ENCODE measurements around the gene P3H3. TPM values are rescaled to one million over a fixed set of nuclear protein-coding genes. Genes with fewer than 3 reads are reported as not detected.

The P3H3 gene
- total RNA-seq, 1 donor from 2014 or later = 4.0 TPM

GRCh38 chr12:6787309-6787708 is 40.9 kb upstream of the P3H3 start:
- DNase-seq (ENCODE audit: low spot score) = no peak
- Mint-ChIP-seq H3K36me3 (ENCODE audit: low read depth) (peaks cover 9% of the 10 kb centered on the region), H3K27me3 (ENCODE audit: insufficient read depth) (no peaks in the 10 kb centered on the region), H3K27ac (no peak overlapping the region), H3K4me3 (no peak overlapping the region), H3K9me3 (no peaks in the 10 kb centered on the region), H3K4me1 (ENCODE audit: low read depth) (peaks cover 75% of the 10 kb centered on the region)
- intact Hi-C loops (cut with micrococcal nuclease) = loop anchor here (5.0 kb wide), 2 partner anchors 100 to 165 kb away; partner anchors contain the start of genes PTPN6 and ZNF384

DNA sequence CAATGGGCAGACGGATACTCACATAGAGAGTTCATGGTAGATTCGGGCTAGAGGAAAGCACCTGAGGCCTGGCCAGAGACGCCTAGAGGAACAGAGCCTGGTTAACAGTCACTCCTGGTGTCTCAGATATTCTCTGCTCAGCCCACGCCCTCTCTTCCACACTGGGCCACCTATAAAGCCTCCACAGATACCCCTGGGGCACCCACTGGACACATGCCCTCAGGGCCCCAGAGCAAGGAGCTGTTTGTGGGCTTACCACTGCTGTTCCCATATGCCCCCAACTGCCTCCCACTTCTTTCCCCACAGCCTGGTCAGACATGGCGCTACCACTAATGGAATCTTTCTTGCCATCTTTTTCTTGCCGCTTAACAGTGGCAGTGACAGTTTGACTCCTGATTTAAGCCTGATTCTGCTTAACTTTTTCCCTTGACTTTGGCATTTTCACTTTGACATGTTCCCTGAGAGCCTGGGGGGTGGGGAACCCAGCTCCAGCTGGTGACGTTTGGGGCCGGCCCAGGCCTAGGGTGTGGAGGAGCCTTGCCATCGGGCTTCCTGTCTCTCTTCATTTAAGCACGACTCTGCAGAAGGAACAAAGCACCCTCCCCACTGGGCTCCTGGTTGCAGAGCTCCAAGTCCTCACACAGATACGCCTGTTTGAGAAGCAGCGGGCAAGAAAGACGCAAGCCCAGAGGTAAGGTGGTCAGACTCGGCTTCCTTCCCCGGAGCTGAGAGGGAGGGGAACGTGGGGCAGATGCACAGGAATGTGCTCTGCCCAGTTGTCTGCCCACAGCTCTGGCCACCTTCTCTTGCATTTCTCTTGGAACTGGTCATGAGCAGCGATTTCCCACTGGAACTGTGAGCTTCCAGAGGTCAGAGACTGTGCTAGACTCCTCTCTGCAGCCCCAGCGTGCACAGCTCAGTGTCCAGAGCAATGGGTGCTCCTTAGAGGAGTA is 39.0 kb upstream of the P3H3 start, which contains the start of gene CD4:
Gene CD4, plus strand, starts transcription at position 557 of the 953 bp plus-strand sequence. CDS start 10,611 bp downstream, outside the sequence.
- peak; percentile 79 for DNase-seq (ENCODE audit: low spot score)
- Mint-ChIP-seq H3K27me3 (ENCODE audit: insufficient read depth) (no peaks in the 10 kb centered on the region), H3K27ac (peak within 1 kb of the TSS; percentile 87), H3K4me3 (peak within 1 kb of the TSS; percentile 94), H3K4me1 (ENCODE audit: low read depth) (peaks cover 71% of the 10 kb centered on the region), H3K9me3 (no peaks in the 10 kb centered on the region), H3K36me3 (ENCODE audit: low read depth) (peaks cover 20% of the 10 kb centered on the region)
- intact Hi-C loops (cut with micrococcal nuclease) = loop anchor here (1.0 to 5.0 kb wide), 7 partner anchors 9 to 163 kb away; partner anchors contain the start of genes CDCA3, LAG3, MLF2 and PTPN6

GRCh38 chr12:6790496-6791150 is 37.6 kb upstream of the P3H3 start:
- Mint-ChIP-seq H3K4me3 (peak overlapping the region; percentile 94), H3K36me3 (ENCODE audit: low read depth) (peaks cover 30% of the 10 kb centered on the region), H3K27ac (peak overlapping the region; percentile 87), H3K27me3 (ENCODE audit: insufficient read depth) (no peaks in the 10 kb centered on the region), H3K4me1 (ENCODE audit: low read depth) (peaks cover 67% of the 10 kb centered on the region), H3K9me3 (no peaks in the 10 kb centered on the region)
- no peak for DNase-seq (ENCODE audit: low spot score)
- intact Hi-C loops (cut with micrococcal nuclease) = loop anchor here (2.0 to 10.0 kb wide), 3 partner anchors 77 to 296 kb away; partner anchors contain the start of genes MRPL51, NCAPD2 and TPI1

DNA sequence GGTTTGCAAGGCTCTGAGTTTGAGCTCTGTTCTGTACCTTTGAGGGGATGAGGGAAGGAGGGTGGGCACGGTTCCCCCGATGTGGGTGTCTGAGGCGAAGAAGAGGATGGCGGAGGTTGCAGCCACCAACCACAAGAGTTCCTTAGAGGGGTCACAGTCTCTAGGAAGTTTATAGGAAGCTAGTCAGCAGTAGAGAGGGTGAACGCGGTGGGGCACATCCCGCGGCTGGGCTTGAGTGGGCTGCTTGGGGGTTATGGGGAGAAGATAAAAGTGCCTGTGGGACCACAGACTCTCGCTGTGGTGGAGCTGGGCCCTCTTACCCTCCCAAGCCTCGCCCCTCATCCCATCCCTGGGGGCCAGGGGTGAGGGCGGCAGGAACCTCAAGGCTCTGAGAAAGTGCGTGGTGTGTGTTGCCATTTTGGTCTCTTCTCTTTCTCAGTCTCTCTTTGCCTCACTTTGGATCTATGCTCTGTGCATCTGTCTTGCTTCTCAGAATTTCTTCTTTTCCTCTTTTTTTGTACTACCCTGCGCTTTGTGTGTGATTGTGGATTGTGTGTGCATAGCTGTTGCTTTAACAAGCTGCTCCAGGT is 36.2 kb upstream of the P3H3 start:
- Mint-ChIP-seq H3K4me1 (ENCODE audit: low read depth) (peaks cover 67% of the 10 kb centered on the region), H3K36me3 (ENCODE audit: low read depth) (peaks cover 40% of the 10 kb centered on the region)

DNA sequence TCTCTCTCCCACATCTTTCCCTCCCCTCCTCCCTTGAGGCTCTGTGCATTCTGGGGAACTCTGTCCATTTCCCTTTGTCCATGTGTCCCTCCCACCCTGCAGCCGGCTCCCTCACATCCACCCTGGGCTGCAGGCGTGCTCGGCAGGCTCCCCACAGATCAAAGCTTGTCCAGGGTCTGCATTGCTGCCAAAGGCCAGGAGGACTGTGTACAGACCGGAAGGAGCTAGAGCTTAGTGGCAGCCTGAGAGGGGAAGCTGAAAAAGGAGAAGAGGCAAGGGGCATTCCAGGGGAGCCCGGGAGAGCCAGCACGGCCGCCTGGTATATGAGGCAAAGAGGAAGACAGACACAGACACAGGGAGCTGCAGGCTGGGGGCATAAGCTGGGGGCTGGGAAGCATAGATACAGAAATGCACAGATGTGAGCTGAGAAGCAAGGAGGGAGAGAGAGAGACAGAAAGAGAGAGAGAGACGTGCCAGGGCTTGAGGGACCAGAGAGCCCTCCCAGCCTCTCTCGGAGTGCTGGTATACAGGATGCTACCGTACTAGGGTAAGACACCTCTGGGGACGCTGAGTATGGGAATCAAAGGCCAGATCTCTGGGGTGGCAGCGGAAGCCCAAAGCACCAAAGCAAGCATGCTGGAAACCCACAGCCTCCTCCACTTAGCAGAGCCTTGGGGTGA is 35.5 kb upstream of the P3H3 start:
- no peaks in the 10 kb centered on the region for H3K27me3 Mint-ChIP-seq (ENCODE audit: insufficient read depth)
- H3K4me1 Mint-ChIP-seq (ENCODE audit: low read depth) = peaks cover 65% of the 10 kb centered on the region
- no peaks in the 10 kb centered on the region for H3K9me3 Mint-ChIP-seq
- DNase-seq (ENCODE audit: low spot score) = peak; percentile 40
- H3K4me3 Mint-ChIP-seq = peak overlapping the region; percentile 94
- intact Hi-C loops (cut with micrococcal nuclease) = loop anchor here (1.0 to 10.0 kb wide), 4 partner anchors 33 to 298 kb away; partner anchors contain the start of genes COPS7A, MRPL51, NCAPD2 and TPI1
- peaks cover 45% of the 10 kb centered on the region for H3K36me3 Mint-ChIP-seq (ENCODE audit: low read depth)
- H3K27ac Mint-ChIP-seq = peak overlapping the region; percentile 87

More for the DNA sequence above, 36.2 kb upstream of the P3H3 start:
- DNase-seq (ENCODE audit: low spot score) = no peak
- H3K27ac Mint-ChIP-seq = peak overlapping the region; percentile 87
- intact Hi-C loops (cut with micrococcal nuclease) = loop anchor here (1.0 to 10.0 kb wide), 5 partner anchors 33 to 297 kb away; partner anchors contain the start of genes COPS7A, MRPL51, NCAPD2 and TPI1
- H3K9me3 Mint-ChIP-seq = no peaks in the 10 kb centered on the region
- no peaks in the 10 kb centered on the region for H3K27me3 Mint-ChIP-seq (ENCODE audit: insufficient read depth)
- H3K4me3 Mint-ChIP-seq = peak overlapping the region; percentile 94

GRCh38 chr12:6795088-6795487 is 33.1 kb upstream of the P3H3 start:
- H3K27me3 Mint-ChIP-seq (ENCODE audit: insufficient read depth) = no peaks in the 10 kb centered on the region
- intact Hi-C loops (cut with micrococcal nuclease) = loop anchor here (10.0 kb wide), 1 partner anchor 300 kb away; the partner anchor contains the start of genes MRPL51 and NCAPD2
- no peak overlapping the region for H3K4me3 Mint-ChIP-seq
- peaks cover 64% of the 10 kb centered on the region for H3K4me1 Mint-ChIP-seq (ENCODE audit: low read depth)
- H3K36me3 Mint-ChIP-seq (ENCODE audit: low read depth) = peaks cover 58% of the 10 kb centered on the region
- DNase-seq (ENCODE audit: low spot score) = no peak
- no peak overlapping the region for H3K27ac Mint-ChIP-seq
- H3K9me3 Mint-ChIP-seq = no peaks in the 10 kb centered on the region

- Mint-ChIP-seq H3K36me3 (ENCODE audit: low read depth) (peaks cover 55% of the 10 kb centered on the region), H3K9me3 (no peaks in the 10 kb centered on the region)
Measured at GRCh38 chr12:6796576-6796975, 31.6 kb upstream of the P3H3 start.

DNA sequence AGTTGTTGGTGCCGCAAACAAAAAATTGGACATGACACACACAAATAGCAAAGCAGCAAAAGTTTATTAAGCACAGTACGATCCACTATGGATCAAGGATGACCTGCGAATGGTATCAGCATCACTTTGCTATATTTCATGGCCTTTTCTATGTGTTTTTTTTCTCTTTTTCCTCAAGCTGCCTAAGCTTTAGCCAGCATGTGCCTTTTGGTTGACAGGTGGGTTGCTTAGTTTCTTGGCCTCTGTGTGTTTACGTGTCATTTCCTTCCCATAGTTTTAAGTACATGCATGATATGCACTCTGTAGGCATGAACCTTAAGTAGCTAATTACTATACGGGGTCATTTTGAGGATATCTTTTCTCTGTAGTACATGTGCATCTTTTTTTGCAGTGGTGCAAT is 29.1 kb upstream of the P3H3 start:
- DNase-seq (ENCODE audit: low spot score) = no peak
- Mint-ChIP-seq H3K27ac (no peak overlapping the region), H3K27me3 (ENCODE audit: insufficient read depth) (no peaks in the 10 kb centered on the region), H3K9me3 (no peaks in the 10 kb centered on the region), H3K36me3 (ENCODE audit: low read depth) (peaks cover 51% of the 10 kb centered on the region), H3K4me1 (ENCODE audit: low read depth) (peaks cover 36% of the 10 kb centered on the region), H3K4me3 (no peak overlapping the region)
- intact Hi-C loops (cut with micrococcal nuclease) = loop anchor here (10.0 kb wide), 1 partner anchor 304 kb away; the partner anchor contains the start of genes MRPL51 and NCAPD2

More at GRCh38 chr12:6796576-6796975, 31.6 kb upstream of the P3H3 start:
- Mint-ChIP-seq H3K4me1 (ENCODE audit: low read depth) (peaks cover 59% of the 10 kb centered on the region), H3K27ac (no peak overlapping the region), H3K27me3 (ENCODE audit: insufficient read depth) (no peaks in the 10 kb centered on the region), H3K4me3 (no peak overlapping the region)
- no peak for DNase-seq (ENCODE audit: low spot score)
- intact Hi-C loops (cut with micrococcal nuclease) = loop anchor here (10.0 kb wide), 1 partner anchor 302 kb away; the partner anchor contains the start of genes MRPL51 and NCAPD2

DNA sequence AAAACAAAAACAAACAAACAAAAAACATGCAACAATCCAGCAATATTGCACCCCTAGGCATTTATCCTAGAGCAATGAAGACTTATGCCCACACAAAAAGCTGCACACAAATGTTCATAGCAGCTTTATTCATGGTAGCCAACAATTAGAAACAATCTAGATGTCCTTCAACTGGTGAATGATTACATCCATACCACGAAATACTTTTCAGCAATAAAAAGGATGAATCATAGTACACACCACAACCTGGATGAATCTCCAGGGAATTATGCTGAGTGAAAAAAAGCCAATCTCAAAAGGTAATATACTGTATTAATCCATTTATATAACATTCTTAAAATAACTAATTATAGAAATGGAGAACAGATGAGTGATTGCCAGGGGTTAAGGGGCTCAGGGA is 21.0 kb upstream of the P3H3 start:
- Mint-ChIP-seq H3K27ac (no peak overlapping the region), H3K36me3 (ENCODE audit: low read depth) (peaks cover 34% of the 10 kb centered on the region), H3K27me3 (ENCODE audit: insufficient read depth) (no peaks in the 10 kb centered on the region), H3K4me3 (no peak overlapping the region), H3K9me3 (no peaks in the 10 kb centered on the region), H3K4me1 (ENCODE audit: low read depth) (peaks cover 26% of the 10 kb centered on the region)
- intact Hi-C loops (cut with micrococcal nuclease) = no loop called here
- no peak for DNase-seq (ENCODE audit: low spot score)

GRCh38 chr12:6809056-6809455 is 19.2 kb upstream of the P3H3 start:
- no peak for DNase-seq (ENCODE audit: low spot score)
- Mint-ChIP-seq H3K9me3 (no peaks in the 10 kb centered on the region), H3K27me3 (ENCODE audit: insufficient read depth) (no peaks in the 10 kb centered on the region), H3K36me3 (ENCODE audit: low read depth) (peaks cover 36% of the 10 kb centered on the region), H3K4me1 (ENCODE audit: low read depth) (peaks cover 26% of the 10 kb centered on the region), H3K4me3 (no peak overlapping the region), H3K27ac (no peak overlapping the region)
- intact Hi-C loops (cut with micrococcal nuclease) = no loop called here

GRCh38 chr12:6810758-6811157 is 17.4 kb upstream of the P3H3 start:
- Mint-ChIP-seq H3K9me3 (no peaks in the 10 kb centered on the region), H3K27ac (peak overlapping the region; percentile 70), H3K4me1 (ENCODE audit: low read depth) (peaks cover 26% of the 10 kb centered on the region), H3K36me3 (ENCODE audit: low read depth) (peaks cover 44% of the 10 kb centered on the region), H3K27me3 (ENCODE audit: insufficient read depth) (no peaks in the 10 kb centered on the region), H3K4me3 (no peak overlapping the region)
- DNase-seq (ENCODE audit: low spot score) = no peak
- intact Hi-C loops (cut with micrococcal nuclease) = no loop called here

GRCh38 chr12:6813363-6813762 is 14.8 kb upstream of the P3H3 start:
- peaks cover 59% of the 10 kb centered on the region for H3K36me3 Mint-ChIP-seq (ENCODE audit: low read depth)
- H3K4me1 Mint-ChIP-seq (ENCODE audit: low read depth) = peaks cover 26% of the 10 kb centered on the region
- intact Hi-C loops (cut with micrococcal nuclease) = no loop called here
- H3K27me3 Mint-ChIP-seq (ENCODE audit: insufficient read depth) = no peaks in the 10 kb centered on the region
- H3K27ac Mint-ChIP-seq = no peak overlapping the region
- H3K4me3 Mint-ChIP-seq = no peak overlapping the region
- no peak for DNase-seq (ENCODE audit: low spot score)
- H3K9me3 Mint-ChIP-seq = no peaks in the 10 kb centered on the region
